Measurements from ENCODE around the gene APPBP2.

APPBP2 gene

GRCh38 chr17:60393840-60394723, 132.0 kb downstream of the APPBP2 start:
- H3K27me3 Mint-ChIP-seq = no peaks in the 10 kb centered on the region
- H3K36me3 Mint-ChIP-seq = no peaks in the 10 kb centered on the region
- H3K4me3 Mint-ChIP-seq = no peak overlapping the region
- no peaks in the 10 kb centered on the region for H3K9me3 Mint-ChIP-seq (ENCODE audit: low read depth)
- H3K4me1 Mint-ChIP-seq (ENCODE audit: low read depth) = peaks cover 48% of the 10 kb centered on the region
- no peak overlapping the region for H3K27ac Mint-ChIP-seq

Measured in activated naive CD8-positive, alpha-beta T cell (primary cell).